K562 (cell line): ENCODE data around the gene SEC14L2. TPM values are rescaled to one million over a fixed set of nuclear protein-coding genes. Genes with fewer than 3 reads are reported as not detected.

ENCODE experiments used
- CREB3 ChIP-seq: fragments of 450-650 bp; conservative IDR thresholded peaks from 2 replicates; pipeline ENCODE4 v1.6.1; 2016; ENCODE audit warnings: missing genetic modification characterization, low read depth, mild to moderate bottlenecking, missing compliant biosample characterization, moderate library complexity
- ERF ChIP-seq: fragments of 450-650 bp; formaldehyde crosslinking; IDR thresholded peaks from 2 replicates; pipeline ENCODE4 v1.4.0; 2020; ENCODE audit warnings: mild to moderate bottlenecking, mixed read lengths
- HNRNPL ChIP-seq: fragments of 200-400 bp; formaldehyde crosslinking; IDR thresholded peaks from 2 replicates; pipeline ENCODE4 v1.6.1; 2017; ENCODE audit warnings: low read depth, mild to moderate bottlenecking, low read length
- MGA ChIP-seq: fragments of 450-650 bp; IDR thresholded peaks from 2 replicates; pipeline ENCODE4 v1.6.1; 2016; ENCODE audit warnings: mild to moderate bottlenecking, moderate library complexity
- PREB ChIP-seq: sonication (generic); formaldehyde crosslinking; IDR thresholded peaks from 2 replicates; pipeline ENCODE4 v1.8.1; 2023; ENCODE audit warnings: mild to moderate bottlenecking, missing genetic modification reagents
- RAD51 ChIP-seq: fragments of 450-650 bp; IDR thresholded peaks from 2 replicates; pipeline ENCODE4 v1.7.1; 2016; ENCODE audit warnings: low read depth, mild to moderate bottlenecking, borderline replicate concordance
- UBTF ChIP-seq, 2 experiments: IDR thresholded peaks; 2 replicates each; pipeline ENCODE4 v1.6.1; 2012; ENCODE audit warnings: improper control_type of control experiment in 2 of 2, low read depth in 2 of 2, low read length in 2 of 2, borderline replicate concordance in 1 of 2
- ZC3H11A ChIP-seq: IDR thresholded peaks from 2 replicates; pipeline ENCODE4 v1.6.1; 2012; ENCODE audit warnings: low read depth, low read length, improper control_type of control experiment
- ZNF586 ChIP-seq: fragments of 450-650 bp; formaldehyde crosslinking; conservative IDR thresholded peaks from 2 replicates; pipeline ENCODE4 v1.4.0; 2020; ENCODE audit warnings: mild to moderate bottlenecking, moderate library complexity
- ZZZ3 ChIP-seq: fragments of 450-650 bp; IDR thresholded peaks from 2 replicates; pipeline ENCODE4 v1.6.1; 2016; ENCODE audit warnings: antibody characterized with exemption, mild to moderate bottlenecking, moderate library complexity
- polyA plus RNA-seq, 8 experiments: library from polyadenylated mRNA; depleted of rRNA in 4 of 8; stranded (reverse) in 5 of 8; unstranded in 3 of 8; fragments of >200 nt; fragmentation: Nextera tagmentation in 2 of 8; fragmentation: Illumina TruSeq in 1 of 8; extraction: Ambion mirVana in 2 of 8; extraction: Trizol in 1 of 8; gene quantifications; 2 replicates each; pipeline versions ENCODE4 v1.2.1 to v1.2.3, GENCODE V29; 2011 to 2014; ENCODE audit warnings: inconsistent platforms in 1 of 8, missing spikeins in 1 of 8
- total RNA-seq, 7 experiments: library from RNA; depleted of rRNA in 6 of 7; stranded (reverse); fragments of >200 nt in 6 of 7; fragmentation: Illumina TruSeq in 2 of 7; extraction: Trizol in 2 of 7; gene quantifications; 2 replicates each; pipeline versions ENCODE4 v1.2.1 to v1.2.3, GENCODE V29; 2011 to 2021; ENCODE audit warnings: low replicate concordance in 1 of 7

The SEC14L2 gene
- total and polyA plus RNA-seq, 9 of the 15 experiments (the other 6 are each of a cell fraction or from before 2014, with no cell fraction given), result 0.03 to 0.17 (median 0.10) TPM

GRCh38 chr22:30444632-30445437 lies 48.0 kb downstream of the SEC14L2 start (continued):
- TF ChIP-seq MGA (no peak), ZZZ3 (no peak), ZC3H11A (no peak), UBTF (IDR thresholded peaks at IDR 0.05; ENCODE audit: borderline replicate concordance in 1 of 2, low read depth in 2 of 2, low read length in 2 of 2) (no peak), ERF (CRISPR knock-in tag) (0 out of 2 replicates have a peak, but pooled peaks have one; percentile 53), HNRNPL (no peak), CREB3 (tag) (no peak), ZNF586 (no peak), PREB (no peak), RAD51 (no peak)
